Epithelial cell of alveolus of lung (primary cell): ENCODE results near the gene PDHA2. TPM values are rescaled to one million over a fixed set of nuclear protein-coding genes. Genes with fewer than 3 reads are reported as not detected.

Source experiments
- total RNA-seq: library from RNA; depleted of rRNA; stranded (reverse); fragments of >200 nt; gene quantifications from 2 replicates; pipeline ENCODE4 v1.2.1, GENCODE V29; 2015

PDHA2 gene
- not detected in 2 replicates for total RNA-seq

DNA sequence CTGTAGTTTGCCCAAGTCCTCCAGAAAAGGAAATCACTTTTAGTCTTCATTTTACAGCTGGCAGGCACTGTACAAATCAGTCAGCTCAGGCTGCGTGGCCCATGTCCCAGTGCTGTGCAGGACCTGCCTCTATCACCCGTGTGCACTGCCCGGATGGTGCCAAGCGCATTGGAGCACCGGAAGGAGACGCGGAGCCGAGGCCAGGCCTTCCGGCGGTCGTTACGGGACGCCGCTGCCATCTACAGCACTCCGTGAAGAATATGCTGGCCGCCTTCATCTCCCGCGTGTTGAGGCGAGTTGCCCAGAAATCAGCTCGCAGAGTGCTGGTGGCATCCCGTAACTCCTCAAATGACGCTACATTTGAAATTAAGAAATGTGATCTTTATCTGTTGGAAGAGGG, at the start of gene PDHA2:
Gene PDHA2, plus strand, starts transcription at position 203 of the 400 bp plus-strand sequence. Its CDS starts 58 bp downstream, at position 261.

